Fibroblast of the aortic adventitia (primary cell): ENCODE measurements around the gene LAMC2. TPM values are rescaled to one million over a fixed set of nuclear protein-coding genes. Genes with fewer than 3 reads are reported as not detected.

Source experiments
- DNase-seq: peaks from one replicate; pipeline ENCODE4 v3.0.0-alpha.2; 2010; ENCODE audit warnings: low read depth
- H3K4me3 ChIP-seq: 2 replicates; pipeline ENCODE4 v1.5.1; 2011; ENCODE audit warnings: low read depth, mild to moderate bottlenecking, control low read depth, low read length, moderate library complexity
- total RNA-seq: library from RNA; depleted of rRNA; stranded (reverse); fragments of >200 nt; gene quantifications from 2 replicates; pipeline ENCODE4 v1.2.3, GENCODE V29; 2012; ENCODE audit warnings: low replicate concordance
- TF ChIP-seq, protein P1 (sequence below): IDR thresholded peaks from 2 replicates; pipeline ENCODE4 v1.5.1; 2011; ENCODE audit warnings: mild to moderate bottlenecking, low read length, control low read depth, inconsistent platforms; ENCODE audit not compliant: insufficient read depth

Gene LAMC2
- total RNA-seq, 1 donor = 2.8 TPM

- TF ChIP-seq, protein P1, sequence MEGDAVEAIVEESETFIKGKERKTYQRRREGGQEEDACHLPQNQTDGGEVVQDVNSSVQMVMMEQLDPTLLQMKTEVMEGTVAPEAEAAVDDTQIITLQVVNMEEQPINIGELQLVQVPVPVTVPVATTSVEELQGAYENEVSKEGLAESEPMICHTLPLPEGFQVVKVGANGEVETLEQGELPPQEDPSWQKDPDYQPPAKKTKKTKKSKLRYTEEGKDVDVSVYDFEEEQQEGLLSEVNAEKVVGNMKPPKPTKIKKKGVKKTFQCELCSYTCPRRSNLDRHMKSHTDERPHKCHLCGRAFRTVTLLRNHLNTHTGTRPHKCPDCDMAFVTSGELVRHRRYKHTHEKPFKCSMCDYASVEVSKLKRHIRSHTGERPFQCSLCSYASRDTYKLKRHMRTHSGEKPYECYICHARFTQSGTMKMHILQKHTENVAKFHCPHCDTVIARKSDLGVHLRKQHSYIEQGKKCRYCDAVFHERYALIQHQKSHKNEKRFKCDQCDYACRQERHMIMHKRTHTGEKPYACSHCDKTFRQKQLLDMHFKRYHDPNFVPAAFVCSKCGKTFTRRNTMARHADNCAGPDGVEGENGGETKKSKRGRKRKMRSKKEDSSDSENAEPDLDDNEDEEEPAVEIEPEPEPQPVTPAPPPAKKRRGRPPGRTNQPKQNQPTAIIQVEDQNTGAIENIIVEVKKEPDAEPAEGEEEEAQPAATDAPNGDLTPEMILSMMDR = no peak
These were observed 63.9 kb downstream of the LAMC2 start for GRCh38 chr1:183249941-183250452.

DNA sequence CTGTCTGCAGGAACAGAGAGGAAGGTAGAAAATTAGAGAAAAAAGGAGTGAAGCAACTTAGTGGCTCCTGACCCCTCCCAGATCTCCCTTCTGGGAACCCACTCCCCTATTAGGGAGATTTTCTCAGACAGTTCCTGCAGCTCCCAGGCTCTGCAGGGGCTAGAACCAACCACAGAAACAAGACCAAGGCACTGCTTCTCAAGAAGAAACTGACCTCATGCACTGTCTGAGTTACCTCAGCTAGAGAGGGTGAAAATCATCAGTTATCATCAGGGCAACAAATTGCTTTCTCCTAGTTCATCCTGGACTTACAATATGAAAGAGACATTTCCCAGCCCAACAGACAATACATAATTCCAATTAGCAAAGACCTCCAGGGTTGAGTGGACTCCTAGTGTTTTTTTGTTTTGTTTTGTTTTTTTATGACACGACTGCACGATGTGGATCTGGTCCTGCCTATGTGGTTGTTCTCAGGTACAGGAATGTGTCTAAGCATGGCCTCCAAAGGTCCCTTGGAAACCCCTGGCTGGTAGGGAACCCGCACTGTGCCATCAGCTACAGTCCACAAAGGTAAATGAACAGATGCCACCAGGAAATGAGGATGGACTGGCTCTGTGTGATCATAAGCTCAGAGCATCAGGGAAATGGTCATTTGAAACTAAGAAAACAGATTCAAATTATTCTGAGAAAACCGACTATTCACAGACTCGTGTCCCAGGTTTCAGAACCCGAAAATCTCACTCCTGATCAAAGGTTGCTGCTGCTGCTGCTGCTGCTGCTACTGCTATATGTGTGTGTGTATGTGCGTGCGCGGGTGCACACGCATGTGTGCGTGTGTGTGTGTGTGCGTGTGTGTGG lies 65.3 kb downstream of the LAMC2 start:
- DNase-seq = no peak
- TF ChIP-seq, protein P1 = no peak
- no peak overlapping the region for H3K4me3 ChIP-seq

More at GRCh38 chr1:183249941-183250452, 63.9 kb downstream of the LAMC2 start:
- DNase-seq = no peak
- no peak overlapping the region for H3K4me3 ChIP-seq

DNA sequence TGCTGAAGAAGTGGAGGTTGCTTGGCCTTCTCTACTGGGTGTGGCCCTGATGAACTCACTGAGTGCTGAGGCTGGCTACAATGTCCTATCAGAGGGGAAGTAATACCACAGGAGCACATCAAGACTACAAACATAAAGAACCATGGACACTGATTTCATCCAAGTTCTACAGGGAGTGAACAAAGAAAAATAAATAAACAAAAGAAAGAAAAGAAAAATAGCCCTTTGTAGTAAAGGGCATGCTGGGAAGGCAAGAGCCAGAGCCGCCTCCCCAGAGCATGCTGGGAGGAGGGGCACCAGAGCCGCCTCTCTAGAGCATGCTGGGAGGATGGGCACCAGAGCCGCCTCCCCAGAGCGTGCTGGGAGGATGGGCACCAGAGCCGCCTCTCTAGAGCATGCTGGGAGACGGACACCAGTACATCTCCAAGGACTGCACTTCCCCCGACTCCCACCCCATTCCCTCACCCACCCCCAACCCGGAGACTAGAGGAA lies 65.9 kb downstream of the LAMC2 start:
- no peak overlapping the region for H3K4me3 ChIP-seq
- TF ChIP-seq, protein P1 = no peak
- no peak for DNase-seq

DNA sequence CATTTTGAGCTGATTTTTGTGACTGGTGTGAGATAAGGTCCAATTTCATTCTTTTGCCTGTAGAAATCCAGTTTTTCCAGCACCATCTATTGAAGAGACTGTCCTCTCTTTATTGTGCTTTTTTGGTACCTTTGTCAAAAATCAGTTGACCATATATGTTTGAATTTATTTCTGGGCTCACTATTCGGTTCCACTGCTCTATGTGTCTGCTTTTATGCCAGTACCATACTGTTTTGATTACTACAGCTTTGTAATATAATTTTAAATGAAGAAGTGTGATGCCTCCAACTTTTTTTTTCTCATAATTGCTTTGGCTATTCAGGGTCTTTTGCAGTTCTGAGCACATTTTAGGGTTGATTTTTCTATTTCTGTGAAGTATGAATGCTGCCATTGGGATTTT lies 69.0 kb downstream of the LAMC2 start:
- DNase-seq = no peak
- TF ChIP-seq, protein P1 = no peak
- no peak overlapping the region for H3K4me3 ChIP-seq

DNA sequence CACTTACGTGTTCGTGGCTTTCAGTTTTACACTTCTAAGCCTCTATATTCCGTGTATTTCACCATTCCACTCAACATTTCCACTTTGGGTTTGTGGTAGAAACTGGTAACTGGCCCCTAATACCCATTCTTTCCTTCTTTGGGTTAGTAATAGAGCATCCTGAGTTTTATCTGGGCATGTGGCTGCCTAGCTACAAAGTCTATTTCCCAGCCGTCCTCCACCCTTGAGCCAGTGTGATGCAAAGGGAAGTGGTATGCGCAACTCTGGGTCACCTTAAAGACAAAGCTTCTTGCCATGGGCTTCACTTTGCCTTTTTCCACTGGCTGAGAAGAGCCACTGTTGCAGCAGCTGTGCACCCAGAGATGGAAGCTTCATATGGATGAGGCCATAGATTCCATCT lies 73.9 kb downstream of the LAMC2 start:
- DNase-seq = no peak
- no peak overlapping the region for H3K4me3 ChIP-seq
- TF ChIP-seq, protein P1 = no peak

- H3K4me3 ChIP-seq = no peak overlapping the region
- TF ChIP-seq, protein P1 = no peak
- no peak for DNase-seq
These were observed 76.7 kb downstream of the LAMC2 start for GRCh38 chr1:183262628-183263200.
